Activated T-helper 9 cell treated with anti-CD3 and anti-CD28 coated beads, Interleukin-2, amount 50 U/mL, for 16 hours (primary cell): ENCODE results near the gene TBX5.

Source experiments
- DNase-seq: peaks from one replicate; pipeline ENCODE4 v3.0.0-alpha.2; 2020; ENCODE audit warnings: low read depth

TBX5 gene

DNA sequence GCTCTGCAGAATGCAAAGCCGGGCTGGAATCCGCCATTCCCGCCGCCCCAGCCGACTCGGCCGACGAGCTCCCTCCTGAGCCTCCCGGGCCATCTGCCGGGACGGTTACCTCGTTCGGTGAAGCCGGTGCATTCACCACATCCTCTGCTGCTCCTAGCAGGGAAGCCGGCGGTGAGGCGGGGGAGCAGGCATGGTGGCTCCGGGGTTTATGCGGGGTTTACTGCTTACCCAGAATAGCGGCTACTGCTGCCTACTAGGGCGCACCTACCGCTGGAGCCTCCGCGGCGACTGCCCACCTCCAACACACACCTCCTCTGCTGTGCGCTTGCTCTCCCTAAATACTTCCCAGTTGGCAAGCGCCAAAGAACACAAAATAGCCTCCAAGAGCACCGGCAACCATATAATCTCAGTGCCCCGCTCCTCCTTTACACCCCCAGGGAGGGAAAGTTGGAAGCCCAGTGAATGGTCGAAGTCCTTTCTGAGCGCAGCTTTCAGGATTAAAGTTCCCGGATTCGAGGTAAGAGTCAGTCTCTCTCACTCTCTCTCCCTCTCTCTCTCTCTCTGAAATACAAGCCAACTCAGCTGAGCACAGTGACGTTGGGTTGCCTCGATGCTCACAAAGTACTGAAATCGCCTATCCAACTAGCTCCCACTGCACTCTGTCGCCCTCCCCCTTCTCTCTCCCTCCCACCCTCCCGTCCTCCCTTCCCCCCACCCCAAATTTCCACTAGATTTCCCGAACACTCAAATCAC is at the start of gene TBX5:
TSS of gene TBX5 (minus strand) at position 626 of the 753 bp plus-strand sequence. CDS start 2,246 bp downstream, outside the sequence.
- DNase-seq, result no peak

DNA sequence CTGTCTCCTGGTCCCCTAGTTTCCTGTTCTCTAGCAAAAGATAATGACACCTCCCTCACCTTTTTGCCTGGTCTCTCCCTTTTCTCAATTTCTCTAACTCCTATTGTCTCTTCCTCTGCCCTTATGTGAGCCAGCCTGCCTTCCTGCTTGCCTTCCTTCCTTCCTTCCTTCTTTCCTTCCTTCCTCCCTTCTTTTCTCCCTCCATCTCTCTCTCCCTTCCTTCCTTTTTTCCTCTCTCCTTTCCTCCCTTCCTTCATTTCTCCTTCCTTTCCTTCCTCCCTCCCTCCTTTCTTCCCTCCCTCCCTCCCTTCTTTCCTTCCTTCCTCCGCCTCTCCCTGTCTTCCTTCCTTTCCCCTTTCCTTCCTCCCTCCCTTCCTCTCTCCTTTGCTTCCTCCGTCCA is 45.7 kb upstream of the TBX5 start:
- DNase-seq, result no peak

GRCh38 chr12:114450515-114451300 is 44.8 kb upstream of the TBX5 start:
- no peak for DNase-seq

- no peak for DNase-seq
Measured at GRCh38 chr12:114450019-114450418, 44.1 kb upstream of the TBX5 start.

GRCh38 chr12:114448618-114448933 is 42.6 kb upstream of the TBX5 start:
- no peak for DNase-seq

DNA sequence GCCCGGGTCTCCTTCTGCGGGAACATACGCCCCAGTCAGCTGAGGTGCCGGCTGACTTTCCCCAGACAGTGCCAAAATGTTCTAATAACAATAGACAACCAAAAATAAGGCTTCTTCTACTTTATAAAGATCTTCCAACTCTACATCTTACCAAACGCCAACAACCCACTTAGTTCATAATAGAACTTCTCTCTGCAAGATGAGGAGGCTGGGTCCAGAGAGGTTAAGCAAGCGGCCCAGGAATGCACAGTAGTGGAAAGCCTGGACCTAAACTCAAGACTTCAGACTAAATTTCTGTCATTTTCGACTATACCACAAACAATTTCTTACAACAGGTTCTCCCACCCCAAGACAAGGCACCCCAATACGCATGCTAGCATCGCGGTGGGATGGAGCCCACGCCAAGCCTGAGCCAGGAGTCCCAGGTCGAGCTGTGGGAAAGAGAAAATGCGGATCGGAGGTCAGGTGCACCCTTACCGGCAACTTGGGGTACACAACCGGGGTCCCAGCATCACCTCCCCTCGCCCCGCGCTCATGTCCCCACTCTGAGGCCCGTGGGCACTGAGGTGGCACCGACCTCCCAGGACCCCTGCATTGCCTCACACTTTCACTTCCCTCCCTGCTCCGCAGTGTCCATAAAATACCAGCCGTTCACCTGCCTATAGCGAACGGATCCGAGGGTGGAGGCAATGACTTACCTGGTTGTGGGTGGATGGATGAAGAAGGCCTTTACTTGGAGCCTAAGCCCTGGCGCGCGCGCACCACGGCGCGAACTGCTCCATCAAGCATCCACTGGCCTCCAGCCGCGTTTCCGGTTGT is 42.1 kb upstream of the TBX5 start:
- DNase-seq, result no peak

DNA sequence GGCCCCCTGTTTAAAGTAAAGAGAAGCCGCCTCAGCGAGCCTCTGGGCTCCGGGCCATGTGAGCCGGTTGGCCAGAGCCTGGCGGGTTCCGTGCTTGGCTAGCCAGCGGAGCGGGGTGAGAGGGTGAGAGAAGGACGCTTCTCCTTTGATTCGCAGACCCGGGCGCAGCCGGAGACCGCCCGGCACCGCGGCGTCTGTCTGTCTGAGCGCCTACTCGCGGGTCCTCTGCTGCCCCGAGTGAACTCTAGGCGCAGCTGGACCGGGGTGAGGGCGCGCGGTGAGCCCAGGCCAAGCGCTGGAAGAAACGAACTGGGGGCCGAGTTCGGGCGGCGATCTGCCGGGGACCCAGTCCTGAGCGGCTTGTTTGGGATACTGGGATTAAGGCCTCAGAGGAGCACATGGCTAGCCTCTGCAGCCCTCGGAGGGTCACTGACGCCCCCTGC is 41.4 kb upstream of the TBX5 start:
- DNase-seq, result no peak

DNA sequence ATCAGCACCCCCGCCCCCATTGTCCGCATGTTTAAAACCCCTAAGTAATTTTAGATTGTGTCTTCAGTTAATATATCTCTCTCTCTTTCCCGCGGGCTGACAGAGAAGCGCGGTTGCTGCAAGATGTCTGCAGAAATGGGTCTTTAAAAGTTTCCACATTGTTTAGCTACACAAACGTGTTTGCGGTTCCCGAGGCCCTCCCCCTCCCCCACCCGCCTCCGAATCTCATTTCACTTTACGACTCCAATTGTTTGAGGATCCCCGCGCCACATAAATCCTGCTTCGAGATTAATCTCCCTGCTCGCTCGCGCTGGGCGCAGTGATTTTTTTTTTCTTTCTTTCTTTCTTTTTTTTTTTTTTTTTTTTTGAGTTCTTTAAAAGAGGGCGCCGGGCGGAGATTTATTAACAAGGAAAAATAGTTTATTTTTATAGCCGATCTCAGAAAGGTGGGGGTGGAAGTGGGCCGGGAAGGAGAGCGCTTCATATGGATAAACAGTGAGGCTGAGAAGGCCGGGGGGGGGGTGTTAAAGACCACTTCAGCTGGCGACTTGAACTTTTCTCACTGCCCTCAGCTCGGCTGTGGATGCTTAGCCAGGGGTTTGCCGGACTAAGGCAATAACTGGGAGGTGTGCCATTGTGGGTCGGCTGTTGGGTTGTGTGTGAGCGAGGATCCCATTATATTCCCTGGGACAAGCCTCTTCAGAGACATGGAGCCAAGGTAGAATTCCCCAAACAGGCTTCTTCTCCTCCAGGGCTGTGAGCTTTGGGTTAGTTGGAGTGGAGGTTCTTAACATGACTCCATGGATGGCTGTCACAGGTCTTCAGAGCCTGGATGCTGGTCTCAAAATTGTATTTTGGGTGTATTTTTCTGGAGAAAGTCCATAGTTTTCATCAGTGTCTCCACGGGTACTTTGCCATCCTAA is 39.7 kb upstream of the TBX5 start:
- no peak for DNase-seq

DNA sequence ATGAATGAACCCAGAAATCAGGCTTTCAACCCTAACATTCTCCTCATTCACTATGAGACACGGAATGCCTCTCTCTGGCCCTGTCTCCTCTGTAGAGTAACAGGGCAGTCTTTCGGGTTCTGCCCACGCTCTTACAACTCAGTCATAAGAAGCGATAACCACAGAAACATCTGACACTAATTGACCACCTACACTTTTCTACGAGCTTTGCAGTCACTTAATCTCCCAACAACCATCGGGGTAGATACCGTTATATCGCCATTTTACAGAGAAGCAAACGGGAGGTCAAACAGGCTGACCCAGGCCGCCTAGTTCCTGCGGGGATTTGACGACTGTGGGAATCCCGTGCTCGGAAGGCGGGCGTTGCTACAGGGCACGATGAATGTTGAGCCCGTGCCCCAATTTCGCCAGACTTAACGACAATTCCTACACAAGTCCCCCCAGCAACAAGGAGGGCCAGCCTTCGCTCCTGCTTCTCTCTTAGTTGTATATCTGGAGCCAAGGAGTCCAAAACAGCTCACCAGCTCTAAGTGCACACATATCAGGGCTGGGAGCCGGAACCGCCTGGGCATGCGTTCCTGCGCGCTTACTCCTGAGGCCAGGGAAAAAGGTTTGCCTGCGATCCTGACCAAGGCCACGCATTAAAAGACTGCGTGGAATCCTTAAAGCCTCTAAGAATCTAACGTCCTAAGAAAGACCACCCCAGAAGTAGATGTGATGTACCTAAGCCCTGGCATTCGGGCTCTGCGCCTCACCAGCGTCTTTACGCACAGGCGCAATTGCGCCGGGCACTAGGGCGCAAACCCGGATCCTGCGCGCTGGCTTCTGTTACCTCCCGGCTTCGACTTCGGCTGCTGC is 38.7 kb upstream of the TBX5 start:
- no peak for DNase-seq

DNA sequence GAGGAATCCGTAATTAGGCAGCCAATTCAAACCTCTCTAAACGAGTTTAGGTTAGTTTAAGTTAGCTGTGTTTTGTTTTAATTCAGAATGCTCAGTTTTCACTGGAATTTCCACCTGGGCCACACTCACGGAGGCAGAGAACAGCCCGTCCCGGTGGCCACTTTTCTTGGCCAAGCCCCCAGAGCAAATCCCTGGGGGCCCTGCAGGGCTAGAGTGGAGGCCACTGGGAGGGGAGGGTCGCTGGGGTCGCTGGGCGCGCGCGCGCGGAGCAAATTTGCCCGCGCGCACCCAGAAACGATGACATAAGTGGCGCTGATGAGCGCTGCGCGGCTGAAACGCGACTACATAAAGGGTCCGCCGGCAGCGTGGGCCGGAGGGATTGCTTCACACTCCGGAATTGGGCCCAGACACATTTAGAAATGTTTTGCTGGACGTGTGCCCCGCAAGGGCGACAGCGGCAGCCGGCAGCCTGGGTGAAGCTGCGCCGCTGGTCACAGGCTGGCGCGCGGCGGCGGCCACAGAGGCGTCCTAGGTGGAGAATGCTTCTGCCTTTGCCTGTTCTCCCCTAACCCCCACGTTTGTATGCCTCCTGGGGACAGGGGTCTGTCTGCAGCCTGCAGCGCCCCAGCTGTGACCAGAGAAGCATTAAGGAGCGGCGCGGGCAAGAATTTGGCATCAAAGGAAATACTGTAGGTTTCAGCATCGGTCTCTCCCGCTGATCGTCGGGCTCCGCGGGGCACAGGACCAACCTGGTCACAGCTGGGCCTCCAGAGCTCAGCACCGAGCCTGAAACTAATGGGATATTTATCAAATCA is 37.9 kb upstream of the TBX5 start:
- DNase-seq, result no peak

DNA sequence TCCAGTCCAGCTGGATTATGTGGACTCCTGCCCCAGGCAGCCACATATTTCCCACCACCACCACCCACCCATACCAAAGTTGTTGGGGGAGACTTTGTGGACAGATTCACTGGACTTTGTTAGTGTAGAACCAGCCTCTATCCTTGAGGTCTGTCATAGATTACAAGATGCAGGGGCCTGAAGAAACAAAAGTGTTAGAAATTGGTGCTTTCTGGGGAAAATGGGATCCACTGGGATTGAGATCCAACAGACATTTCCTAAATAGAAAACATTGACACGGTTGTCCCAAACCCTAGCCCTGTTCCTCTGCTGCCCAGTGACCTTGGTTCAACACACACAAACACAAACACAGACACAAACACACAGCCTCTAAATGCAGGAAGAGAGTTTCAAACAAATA is 36.6 kb upstream of the TBX5 start:
- DNase-seq, result no peak

DNA sequence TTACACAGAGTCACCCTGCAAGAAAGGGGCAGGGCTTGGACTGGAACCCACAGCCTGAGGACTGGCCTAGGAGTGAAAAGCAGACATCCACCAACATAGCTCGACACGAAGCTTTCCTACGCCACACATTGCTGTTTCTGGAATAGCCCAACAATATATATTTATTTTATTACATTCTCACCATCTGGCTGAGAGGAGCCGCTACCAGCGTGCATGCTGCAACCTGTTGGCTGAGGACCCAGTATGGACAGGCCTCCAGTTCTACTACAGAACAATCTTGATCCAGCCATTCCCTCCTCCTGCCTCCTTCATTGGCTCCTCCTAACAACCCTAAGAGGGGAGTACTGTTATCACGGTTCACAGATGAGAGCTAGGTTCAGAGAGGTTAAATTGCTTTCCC is 35.6 kb upstream of the TBX5 start:
- DNase-seq, result no peak

GRCh38 chr12:114441039-114441383 is 35.1 kb upstream of the TBX5 start:
- no peak for DNase-seq

- DNase-seq, result no peak
Measured at GRCh38 chr12:114440270-114441038, 34.5 kb upstream of the TBX5 start.

DNA sequence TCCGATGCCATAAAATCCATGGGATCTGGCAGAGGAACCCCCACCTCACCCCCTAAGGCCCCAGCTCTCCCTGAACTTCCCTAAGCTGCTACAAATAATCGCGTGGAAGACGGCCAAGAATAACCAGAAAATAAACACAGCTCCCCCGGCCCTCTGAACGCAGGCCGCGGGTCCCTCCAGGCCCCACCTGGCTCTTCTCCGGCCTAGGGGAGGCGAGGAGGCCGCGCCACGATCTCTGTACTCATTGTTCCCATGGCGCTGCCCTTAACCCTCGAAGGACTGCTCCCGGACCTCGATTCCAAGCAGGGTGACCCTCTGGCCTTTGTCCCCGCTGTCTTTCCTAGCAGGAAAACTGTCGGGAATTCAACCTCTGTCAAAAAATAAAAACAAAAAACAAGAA is 33.9 kb upstream of the TBX5 start:
- DNase-seq, result no peak

DNA sequence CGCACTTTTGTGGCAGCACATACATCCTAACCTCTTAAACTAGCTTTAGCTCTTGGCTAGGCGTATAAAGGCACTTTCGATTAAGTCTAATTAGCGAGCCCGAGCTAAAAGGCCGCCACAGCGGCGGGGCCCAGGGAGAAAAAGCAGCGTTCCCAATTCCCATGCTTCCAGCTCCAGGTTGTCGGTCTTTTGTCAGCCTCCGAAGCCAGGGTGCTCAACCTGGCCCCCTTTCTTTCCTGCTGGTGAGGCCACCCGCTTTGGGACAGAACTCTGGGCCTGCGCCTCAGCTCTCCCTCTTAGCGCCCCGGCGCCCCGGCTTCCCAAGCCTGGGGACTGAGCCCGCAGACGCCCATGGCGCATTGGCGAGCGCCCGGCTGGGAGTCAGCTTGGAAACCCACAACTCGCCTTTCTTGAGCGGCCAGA is 33.3 kb upstream of the TBX5 start:
- no peak for DNase-seq

DNA sequence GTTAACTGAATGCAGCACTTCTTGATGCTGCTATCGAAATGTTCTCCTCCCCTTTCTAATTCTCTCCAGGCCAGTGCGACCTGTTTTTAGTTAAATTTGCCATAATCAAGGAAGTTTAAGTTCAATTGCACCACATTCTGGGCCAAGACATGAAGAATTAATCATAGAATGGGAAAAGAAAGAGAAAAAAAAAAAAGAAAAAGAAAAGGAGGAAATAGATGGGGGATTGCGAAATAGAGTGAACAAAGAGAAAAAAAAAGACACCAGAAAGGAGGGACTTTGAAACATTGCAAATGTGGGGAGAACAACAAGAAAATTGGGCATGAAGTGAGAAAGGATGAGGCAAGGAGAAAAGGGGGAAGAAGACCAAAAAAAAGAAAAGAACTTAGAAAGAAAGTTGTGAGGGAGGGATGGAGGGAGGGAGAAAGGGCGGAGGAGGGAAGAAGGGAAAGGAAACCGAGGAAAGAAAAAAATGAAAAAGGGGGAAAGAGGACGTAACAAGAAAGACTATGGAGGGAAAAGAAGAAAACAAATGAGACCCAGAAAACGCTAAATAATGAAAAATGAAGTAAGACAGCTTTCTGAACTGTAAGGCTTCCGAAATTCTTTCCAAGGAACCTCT is 32.8 kb upstream of the TBX5 start:
- DNase-seq, result no peak

- DNase-seq, result no peak
Measured at GRCh38 chr12:114434341-114434740, 28.4 kb upstream of the TBX5 start.

- DNase-seq, result no peak
Measured at GRCh38 chr12:114431902-114432301, 26.0 kb upstream of the TBX5 start.
